GM21786 (cell line): ENCODE results near the gene DNMT3L.
"Not testable (repeated sequence)": the region's sequence is repeated elsewhere in the genome, so short reads cannot be mapped to it uniquely, and the experiment has no call there.

Source experiments
- ATAC-seq: cut with Tn5 transposase; IDR thresholded peaks from one replicate; pipeline ENCODE4 v1.9.1; 2021; ENCODE audit not compliant: unreplicated experiment

The DNMT3L gene

DNA sequence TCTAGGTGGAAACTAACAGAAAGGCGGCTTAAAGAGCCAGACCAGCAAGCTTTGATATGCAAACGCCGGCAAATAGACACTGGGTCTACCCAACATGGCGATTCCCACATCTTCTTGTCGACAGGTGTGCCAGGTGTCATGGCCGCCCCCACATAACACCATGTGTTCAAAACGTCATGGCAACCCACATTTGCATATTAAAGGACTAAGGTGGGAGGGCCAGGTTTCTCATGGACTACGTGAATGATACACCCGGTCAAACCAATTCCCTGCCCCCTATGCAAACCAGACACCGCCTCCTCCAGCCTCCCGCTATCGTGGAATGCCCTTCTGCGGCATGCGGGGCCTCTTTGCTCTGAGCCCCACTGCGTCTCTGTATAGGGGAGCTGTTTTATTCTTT is 62.2 kb downstream of the DNMT3L start:
- ATAC-seq, result no peak

DNA sequence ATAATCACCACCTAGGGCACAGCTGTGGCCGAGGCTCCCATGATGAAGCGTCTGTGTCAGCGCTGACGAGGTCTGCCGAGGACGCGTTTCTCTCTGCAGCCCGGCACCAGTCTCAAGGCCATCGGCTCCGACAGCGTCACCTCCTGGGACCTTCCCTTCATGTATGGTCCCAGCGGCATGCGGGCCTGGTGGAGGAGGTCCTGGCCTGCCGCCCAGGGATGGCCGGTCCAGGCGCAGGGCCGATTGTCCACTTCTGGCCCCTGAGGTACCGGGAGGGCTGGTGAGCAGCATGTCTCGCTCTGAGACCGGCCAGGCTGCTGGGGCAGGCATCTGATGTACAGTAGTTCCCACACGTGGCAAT is 64.6 kb downstream of the DNMT3L start:
- not testable (repeated sequence) for ATAC-seq
